Esophagus squamous epithelium (tissue), 4 donors: ENCODE data around the gene COX7A2.

ENCODE experiments used
- CTCF ChIP-seq, 6 experiments: fragments of 450-650 bp in 4 of 6; fragments of 200-600 bp in 2 of 6; sonication (generic) in 2 of 6; IDR thresholded peaks; one replicate each; pipeline ENCODE4 v1.5.1; 2016 to 2019; ENCODE audit warnings: antibody characterized with exemption in 6 of 6, mild to moderate bottlenecking in 4 of 6, moderate library complexity in 4 of 6
- POLR2A ChIP-seq, 4 donors: fragments of 450-650 bp; IDR thresholded peaks; one replicate each; pipeline ENCODE4 v1.6.1; 2017; ENCODE audit warnings: antibody characterized with exemption in 4 of 4, mild to moderate bottlenecking in 4 of 4, moderate library complexity in 3 of 4

GRCh38 chr6:75215291-75215690 is 28.3 kb downstream of the COX7A2 start:
- TF ChIP-seq POLR2A (IDR thresholded peaks at IDR 0.05) (no peak), CTCF (IDR thresholded peaks at IDR 0.05) (no peak)
